ENCODE data around the gene PPIP5K1. TPM values are rescaled to one million over a fixed set of nuclear protein-coding genes. Genes with fewer than 3 reads are reported as not detected.
A peak's percentile ranks its signal among the peaks of the same experiment; 100 is the strongest.

Gene PPIP5K1
- total and polyA plus RNA-seq, 9 of the 15 experiments (the other 6 are each of a cell fraction or from before 2014, with no cell fraction given), result 2.5 to 74.6 (median 35.1) TPM

DNA sequence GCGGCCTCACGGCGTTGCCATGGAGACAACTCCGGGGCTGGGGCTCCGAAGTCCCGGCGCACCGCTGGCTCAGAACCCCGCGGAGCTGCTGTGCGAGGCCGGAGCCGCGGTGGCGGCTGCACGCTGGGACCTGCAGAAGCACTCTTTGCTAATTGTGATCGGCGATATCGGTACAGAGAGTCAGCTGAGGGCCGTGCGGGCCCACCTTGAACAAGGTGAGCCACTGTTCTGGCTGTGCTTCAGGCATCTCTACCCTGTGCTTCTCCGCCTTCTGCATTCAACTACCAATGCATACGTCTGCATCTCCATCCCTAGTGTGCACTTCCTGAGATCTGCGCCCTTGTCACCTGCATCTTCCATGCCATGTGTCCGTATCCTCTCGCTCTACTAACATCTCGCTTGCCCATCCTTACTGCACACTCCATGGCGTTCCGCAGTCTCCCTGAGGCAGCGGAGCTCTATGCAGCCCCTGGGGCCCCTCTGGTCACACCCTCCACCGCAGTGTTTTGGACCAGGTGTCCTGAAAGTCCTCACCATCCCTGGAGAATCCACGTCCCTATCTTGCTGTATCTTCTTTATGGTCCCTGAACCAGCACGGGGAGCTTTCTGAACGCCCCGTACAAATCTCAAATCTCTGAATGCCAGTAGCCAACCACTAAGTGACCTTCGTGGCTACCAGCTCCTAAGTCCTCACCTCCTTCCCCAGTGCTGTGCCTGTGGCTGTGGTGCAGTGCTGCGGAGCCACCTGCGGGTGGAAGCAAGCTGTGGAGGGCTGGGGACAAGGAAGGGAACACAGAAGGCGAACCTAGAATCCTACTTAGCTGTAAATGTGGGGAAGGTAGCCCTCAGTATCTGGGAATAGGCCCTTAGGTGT is 78.8 kb downstream of the PPIP5K1 start (continued):
- no peak for TF ChIP-seq MBD1 (CRISPR knock-in tag; IDR thresholded peaks at IDR 0.05)
- no peak for TF ChIP-seq YBX1 (IDR thresholded peaks at IDR 0.05)
- TF ChIP-seq MAFG (tag; conservative IDR thresholded peaks at IDR 0.05), result no peak
- no peak for TF ChIP-seq ETV1 (tag; conservative IDR thresholded peaks at IDR 0.05; ENCODE audit: low read depth)
- no peak for TF ChIP-seq ZNF77 (CRISPR knock-in tag; IDR thresholded peaks at IDR 0.05)
- no peak for TF ChIP-seq ZNF41 (CRISPR knock-in tag; conservative IDR thresholded peaks at IDR 0.05)
- no peak for TF ChIP-seq NELFE (IDR thresholded peaks at IDR 0.05; ENCODE audit: insufficient read depth, insufficient read length)
- TF ChIP-seq, protein P1, sequence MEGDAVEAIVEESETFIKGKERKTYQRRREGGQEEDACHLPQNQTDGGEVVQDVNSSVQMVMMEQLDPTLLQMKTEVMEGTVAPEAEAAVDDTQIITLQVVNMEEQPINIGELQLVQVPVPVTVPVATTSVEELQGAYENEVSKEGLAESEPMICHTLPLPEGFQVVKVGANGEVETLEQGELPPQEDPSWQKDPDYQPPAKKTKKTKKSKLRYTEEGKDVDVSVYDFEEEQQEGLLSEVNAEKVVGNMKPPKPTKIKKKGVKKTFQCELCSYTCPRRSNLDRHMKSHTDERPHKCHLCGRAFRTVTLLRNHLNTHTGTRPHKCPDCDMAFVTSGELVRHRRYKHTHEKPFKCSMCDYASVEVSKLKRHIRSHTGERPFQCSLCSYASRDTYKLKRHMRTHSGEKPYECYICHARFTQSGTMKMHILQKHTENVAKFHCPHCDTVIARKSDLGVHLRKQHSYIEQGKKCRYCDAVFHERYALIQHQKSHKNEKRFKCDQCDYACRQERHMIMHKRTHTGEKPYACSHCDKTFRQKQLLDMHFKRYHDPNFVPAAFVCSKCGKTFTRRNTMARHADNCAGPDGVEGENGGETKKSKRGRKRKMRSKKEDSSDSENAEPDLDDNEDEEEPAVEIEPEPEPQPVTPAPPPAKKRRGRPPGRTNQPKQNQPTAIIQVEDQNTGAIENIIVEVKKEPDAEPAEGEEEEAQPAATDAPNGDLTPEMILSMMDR (IDR thresholded peaks at IDR 0.05 in 2 of 3, conservative IDR thresholded peaks at IDR 0.05 in 1 of 3; ENCODE audit: insufficient read depth in 2 of 3, low read depth in 1 of 3, low read length in 3 of 3), result peak; percentile 56 to 68 (median 64)
- no peak for TF ChIP-seq NCOA1 (IDR thresholded peaks at IDR 0.05; ENCODE audit: low read depth)
- no peak for TF ChIP-seq MAZ (CRISPR knock-in tag; conservative IDR thresholded peaks at IDR 0.05 in 1 of 2, IDR thresholded peaks at IDR 0.05 in 1 of 2)
- TF ChIP-seq ZNF282 (CRISPR knock-in tag; IDR thresholded peaks at IDR 0.05), result no peak
- no peak for TF ChIP-seq GTF2F1 (IDR thresholded peaks at IDR 0.05; ENCODE audit: low read depth, low read length)
- TF ChIP-seq, protein P2, sequence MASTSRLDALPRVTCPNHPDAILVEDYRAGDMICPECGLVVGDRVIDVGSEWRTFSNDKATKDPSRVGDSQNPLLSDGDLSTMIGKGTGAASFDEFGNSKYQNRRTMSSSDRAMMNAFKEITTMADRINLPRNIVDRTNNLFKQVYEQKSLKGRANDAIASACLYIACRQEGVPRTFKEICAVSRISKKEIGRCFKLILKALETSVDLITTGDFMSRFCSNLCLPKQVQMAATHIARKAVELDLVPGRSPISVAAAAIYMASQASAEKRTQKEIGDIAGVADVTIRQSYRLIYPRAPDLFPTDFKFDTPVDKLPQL (IDR thresholded peaks at IDR 0.05; ENCODE audit: extremely low read depth, insufficient read length), result no peak
- TF ChIP-seq FOXM1 (IDR thresholded peaks at IDR 0.05; ENCODE audit: low read depth), result no peak
- no peak for TF ChIP-seq FOXM1 (CRISPR knock-in tag; IDR thresholded peaks at IDR 0.05; ENCODE audit: low read depth)
- no peak for TF ChIP-seq HINFP (tag; conservative IDR thresholded peaks at IDR 0.05; ENCODE audit: low read depth)

Data from K562 (cell line).